ENCODE data around the gene MPG.
A peak's percentile ranks its signal among the peaks of the same experiment; 100 is the strongest.

The MPG gene

DNA sequence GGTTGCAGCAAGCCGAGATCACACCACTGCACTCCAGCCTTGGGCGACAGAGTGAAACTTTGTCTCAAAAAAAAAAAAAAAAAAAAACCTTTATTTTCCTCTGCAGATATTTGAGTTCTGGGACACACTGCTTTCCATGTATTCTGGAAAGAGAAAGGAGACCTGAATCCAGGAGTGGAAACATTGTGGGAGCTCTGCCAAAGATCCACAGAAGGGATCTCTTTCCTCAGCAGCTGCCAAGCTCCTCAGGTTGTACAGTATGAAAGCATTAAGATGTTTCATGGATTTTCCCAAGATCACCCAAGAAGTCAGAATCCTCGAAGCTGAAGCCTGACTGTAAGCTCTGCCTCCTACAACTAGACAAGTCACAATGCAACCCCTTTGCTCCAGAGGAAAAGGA, 47.0 kb downstream of the MPG start:
- DNase-seq (no peak), ATAC-seq (ENCODE audit: insufficient read depth, low read depth) (no peak)
- peaks cover 38% of the 10 kb centered on the region; the same call in 1 of the 2 replicates for H4K20me1 ChIP-seq (ENCODE audit: insufficient read depth, low read length)
- H3K9me3 ChIP-seq (ENCODE audit: insufficient read depth, low read length, severe bottlenecking) = no peaks in the 10 kb centered on the region
- no peaks in the 10 kb centered on the region; the same call in 1 of the 2 replicates for H3K4me1 ChIP-seq (ENCODE audit: insufficient read depth, low read length)
- no peak overlapping the region for H2AFZ ChIP-seq (ENCODE audit: low read depth, low read length)
- H3K79me2 ChIP-seq (ENCODE audit: insufficient read depth, low read length) = peaks cover 41% of the 10 kb centered on the region
- no peaks in the 10 kb centered on the region for H3K27me3 ChIP-seq (ENCODE audit: insufficient read depth, low read length, poor library complexity)
- no peak overlapping the region for H3K9ac ChIP-seq (ENCODE audit: low read depth, low read length)
- H3K36me3 ChIP-seq (ENCODE audit: insufficient read depth, low read length) = peaks cover 18% of the 10 kb centered on the region
- TF ChIP-seq, protein P1, sequence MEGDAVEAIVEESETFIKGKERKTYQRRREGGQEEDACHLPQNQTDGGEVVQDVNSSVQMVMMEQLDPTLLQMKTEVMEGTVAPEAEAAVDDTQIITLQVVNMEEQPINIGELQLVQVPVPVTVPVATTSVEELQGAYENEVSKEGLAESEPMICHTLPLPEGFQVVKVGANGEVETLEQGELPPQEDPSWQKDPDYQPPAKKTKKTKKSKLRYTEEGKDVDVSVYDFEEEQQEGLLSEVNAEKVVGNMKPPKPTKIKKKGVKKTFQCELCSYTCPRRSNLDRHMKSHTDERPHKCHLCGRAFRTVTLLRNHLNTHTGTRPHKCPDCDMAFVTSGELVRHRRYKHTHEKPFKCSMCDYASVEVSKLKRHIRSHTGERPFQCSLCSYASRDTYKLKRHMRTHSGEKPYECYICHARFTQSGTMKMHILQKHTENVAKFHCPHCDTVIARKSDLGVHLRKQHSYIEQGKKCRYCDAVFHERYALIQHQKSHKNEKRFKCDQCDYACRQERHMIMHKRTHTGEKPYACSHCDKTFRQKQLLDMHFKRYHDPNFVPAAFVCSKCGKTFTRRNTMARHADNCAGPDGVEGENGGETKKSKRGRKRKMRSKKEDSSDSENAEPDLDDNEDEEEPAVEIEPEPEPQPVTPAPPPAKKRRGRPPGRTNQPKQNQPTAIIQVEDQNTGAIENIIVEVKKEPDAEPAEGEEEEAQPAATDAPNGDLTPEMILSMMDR (IDR thresholded peaks at IDR 0.05; ENCODE audit: borderline replicate concordance, extremely low read depth, low read length, poor library complexity, severe bottlenecking) = no peak
- TF ChIP-seq EZH2 (IDR thresholded peaks at IDR 0.05; ENCODE audit: borderline replicate concordance, low read depth, low read length, severe bottlenecking) = no peak
- no peak overlapping the region for H3K4me2 ChIP-seq (ENCODE audit: insufficient read depth, low read length)
- H3K27ac ChIP-seq (ENCODE audit: low read length) = no peak overlapping the region
- H3K4me3 ChIP-seq (ENCODE audit: low read depth in 1 of 2, low read length in 2 of 2) = no peak overlapping the region

- H3K27ac ChIP-seq (ENCODE audit: low read length) = no peak overlapping the region
- H3K9me3 ChIP-seq (ENCODE audit: insufficient read depth, low read length, severe bottlenecking) = no peaks in the 10 kb centered on the region
- no peak overlapping the region for H3K4me2 ChIP-seq (ENCODE audit: insufficient read depth, low read length)
- no peak overlapping the region for H3K9ac ChIP-seq (ENCODE audit: low read depth, low read length)
- H3K4me1 ChIP-seq (ENCODE audit: insufficient read depth, low read length) = no peaks in the 10 kb centered on the region; the same call in 1 of the 2 replicates
- H4K20me1 ChIP-seq (ENCODE audit: insufficient read depth, low read length) = peaks cover 32% of the 10 kb centered on the region; the same call in 1 of the 2 replicates
- peaks cover 65% of the 10 kb centered on the region for H3K79me2 ChIP-seq (ENCODE audit: insufficient read depth, low read length)
- TF ChIP-seq, protein P1 (IDR thresholded peaks at IDR 0.05; ENCODE audit: borderline replicate concordance, extremely low read depth, low read length, poor library complexity, severe bottlenecking) = no peak
- no peak for TF ChIP-seq EZH2 (IDR thresholded peaks at IDR 0.05; ENCODE audit: borderline replicate concordance, low read depth, low read length, severe bottlenecking)
- no peaks in the 10 kb centered on the region for H3K27me3 ChIP-seq (ENCODE audit: insufficient read depth, low read length, poor library complexity)
- peaks cover 8% of the 10 kb centered on the region; the same call in 1 of the 2 replicates for H3K36me3 ChIP-seq (ENCODE audit: insufficient read depth, low read length)
- ATAC-seq (ENCODE audit: insufficient read depth, low read depth) = peak; percentile 76
- no peak overlapping the region for H2AFZ ChIP-seq (ENCODE audit: low read depth, low read length)
- no peak overlapping the region for H3K4me3 ChIP-seq (ENCODE audit: low read depth in 1 of 2, low read length in 2 of 2)
- DNase-seq = peak; percentile 31
These were observed 51.0 kb downstream of the MPG start for GRCh38 chr16:129075-129474.

GRCh38 chr16:130533-131173, 52.6 kb downstream of the MPG start:
- Histone ChIP-seq H3K36me3 (ENCODE audit: insufficient read depth, low read length) (peaks cover 2% of the 10 kb centered on the region; the same call in 1 of the 2 replicates), H3K9ac (ENCODE audit: low read depth, low read length) (no peak overlapping the region), H3K27ac (ENCODE audit: low read length) (no peak overlapping the region), H3K4me2 (ENCODE audit: insufficient read depth, low read length) (no peak overlapping the region), H3K9me3 (ENCODE audit: insufficient read depth, low read length, severe bottlenecking) (no peaks in the 10 kb centered on the region), H3K27me3 (ENCODE audit: insufficient read depth, low read length, poor library complexity) (no peaks in the 10 kb centered on the region), H3K4me1 (ENCODE audit: insufficient read depth, low read length) (peaks cover 7% of the 10 kb centered on the region), H3K4me3 (ENCODE audit: low read depth in 1 of 2, low read length in 2 of 2) (no peak overlapping the region), H2AFZ (ENCODE audit: low read depth, low read length) (no peak overlapping the region), H4K20me1 (ENCODE audit: insufficient read depth, low read length) (peaks cover 26% of the 10 kb centered on the region; the same call in 1 of the 2 replicates), H3K79me2 (ENCODE audit: insufficient read depth, low read length) (peaks cover 74% of the 10 kb centered on the region)
- TF ChIP-seq, protein P1 (IDR thresholded peaks at IDR 0.05; ENCODE audit: borderline replicate concordance, extremely low read depth, low read length, poor library complexity, severe bottlenecking) = no peak
- no peak for TF ChIP-seq EZH2 (IDR thresholded peaks at IDR 0.05; ENCODE audit: borderline replicate concordance, low read depth, low read length, severe bottlenecking)
- DNase-seq = no peak
- ATAC-seq (ENCODE audit: insufficient read depth, low read depth) = no peak
